H1 (cell line): ENCODE results near the gene ACAD10. TPM values are rescaled to one million over a fixed set of nuclear protein-coding genes. Genes with fewer than 3 reads are reported as not detected.

Source experiments
- CTCF ChIA-PET: fragments of 300-600 bp; sonication (Branson Sonifier 250); formaldehyde crosslinking; loops from one replicate; lab custom pipeline; 2021; ENCODE audit not compliant: partially characterized antibody; lab: Charles Lee
- POLR2A ChIA-PET: fragments of 300-600 bp; sonication (Branson Sonifier 250); formaldehyde crosslinking; loops from one replicate; lab custom pipeline; 2021; ENCODE audit warnings: inconsistent platforms; ENCODE audit not compliant: partially characterized antibody; lab: Charles Lee
- DNase-seq, 2 experiments: peaks; one replicate each; pipeline versions ENCODE4 v3.0.0 to v3.0.0-alpha.2; 2010 to 2022; ENCODE audit warnings: low spot score in 2 of 2, low read depth in 1 of 2, mixed read lengths in 1 of 2
- FAIRE-seq: peaks from 2 replicates; lab custom pipeline; 2011; peaks lifted over from hg19 to GRCh38; lab: Jason Lieb, UNC
- H2AFZ ChIP-seq: 2 replicates; pipeline ENCODE4 v1.8.1; 2012; ENCODE audit warnings: low read length, inconsistent platforms
- H2AK5ac ChIP-seq: 2 replicates; pipeline ENCODE4 v1.6.1; 2013; ENCODE audit warnings: low read depth, low read length
- H2BK120ac ChIP-seq: replicated peaks from 2 replicates; pipeline ENCODE3; 2013; ENCODE audit warnings: low read depth, low read length, inconsistent platforms
- H2BK12ac ChIP-seq: 2 replicates; pipeline ENCODE4 v1.6.1; 2013; ENCODE audit warnings: low read depth, low read length
- H2BK15ac ChIP-seq: 2 replicates; pipeline ENCODE4 v1.6.1; 2013; ENCODE audit warnings: low read length
- H2BK20ac ChIP-seq: 2 replicates; pipeline ENCODE4 v1.6.1; 2013; ENCODE audit warnings: low read length
- H2BK5ac ChIP-seq: 2 replicates; pipeline ENCODE4 v1.6.1; 2013; ENCODE audit warnings: low read depth, low read length
- H3K14ac ChIP-seq: 2 replicates; pipeline ENCODE4 v1.6.1; 2013; ENCODE audit warnings: inconsistent platforms; ENCODE audit not compliant: insufficient read length
- H3K18ac ChIP-seq: 2 replicates; pipeline ENCODE4 v1.6.1; 2013; ENCODE audit warnings: low read length; ENCODE audit errors: extremely low read depth
- H3K23ac ChIP-seq: 2 replicates; pipeline ENCODE4 v1.6.1; 2013; ENCODE audit warnings: inconsistent platforms; ENCODE audit not compliant: insufficient read length
- H3K23me2 ChIP-seq: 2 replicates; pipeline ENCODE4 v1.6.1; 2013; ENCODE audit warnings: low read depth, low read length
- H3K27ac ChIP-seq: 2 replicates; pipeline ENCODE4 v1.6.1; 2011; ENCODE audit warnings: low read depth, low read length, inconsistent platforms
- H3K27me3 ChIP-seq, 4 experiments: replicated peaks in 1 of 4; 1 replicate in 1 of 4; 2 replicates in 3 of 4; pipeline versions ENCODE4 v1.6.1 to v1.8.1; 2011 to 2013; ENCODE audit warnings: low read length in 3 of 4, mild to moderate bottlenecking in 3 of 4, inconsistent platforms in 2 of 4, mixed read lengths in 2 of 4, moderate library complexity in 1 of 4; ENCODE audit not compliant: control insufficient read depth in 3 of 4, insufficient read depth in 3 of 4; ENCODE audit errors: extremely low read depth in 1 of 4
- H3K36me3 ChIP-seq, 4 experiments: 2 replicates each; pipeline versions ENCODE4 v1.6.1 to v1.8.1; 2011 to 2013; ENCODE audit warnings: mild to moderate bottlenecking in 4 of 4, low read length in 3 of 4, moderate library complexity in 2 of 4, control low read depth in 1 of 4, inconsistent platforms in 1 of 4; ENCODE audit not compliant: insufficient read depth in 4 of 4, control insufficient read depth in 2 of 4
- H3K4ac ChIP-seq: replicated peaks from 2 replicates; pipeline ENCODE3; 2013; ENCODE audit warnings: low read length, low read depth, mixed read lengths, inconsistent platforms; ENCODE audit not compliant: insufficient read length
- H3K4me1 ChIP-seq, 4 experiments: replicated peaks in 1 of 4; 1 replicate in 1 of 4; 2 replicates in 3 of 4; pipeline versions ENCODE4 v1.6.1 to v1.8.1; 2011 to 2013; ENCODE audit warnings: low read length in 3 of 4, inconsistent platforms in 2 of 4, mixed read lengths in 1 of 4; ENCODE audit not compliant: insufficient read depth in 4 of 4, control insufficient read depth in 3 of 4
- H3K4me2 ChIP-seq, 2 experiments: 2 replicates each; pipeline versions ENCODE4 v1.6.1 to v1.8.1; 2011 to 2013; ENCODE audit warnings: low read depth in 2 of 2, low read length in 2 of 2, control low read depth in 1 of 2, inconsistent platforms in 1 of 2, mild to moderate bottlenecking in 1 of 2; ENCODE audit not compliant: insufficient read depth in 1 of 2
- H3K4me3 ChIP-seq, 4 experiments: fragments of 200-600, 300-600 bp in 1 of 4; sonication (generic), shearing (Covaris generic), sonication (Bioruptor Twin) in 1 of 4; 2 replicates each; pipeline versions ENCODE4 v1.5.1 to v1.8.1; 2011 to 2016; ENCODE audit warnings: low read length in 4 of 4, low read depth in 3 of 4, control low read depth in 2 of 4, inconsistent platforms in 2 of 4, mild to moderate bottlenecking in 2 of 4, mixed read lengths in 1 of 4, moderate library complexity in 1 of 4; ENCODE audit not compliant: insufficient read depth in 2 of 4; ENCODE audit errors: extremely low read depth in 1 of 4
- H3K56ac ChIP-seq: replicated peaks from 2 replicates; pipeline ENCODE3; 2013; ENCODE audit warnings: low read depth, mild to moderate bottlenecking, mixed read lengths, low read length, inconsistent platforms; ENCODE audit not compliant: insufficient read length
- H3K79me1 ChIP-seq: 2 replicates; pipeline ENCODE4 v1.6.1; 2013; ENCODE audit warnings: low read depth, low read length, control low read depth
- H3K79me2 ChIP-seq, 2 experiments: 2 replicates each; pipeline versions ENCODE4 v1.6.1 to v1.8.1; 2012 to 2013; ENCODE audit warnings: low read length in 2 of 2, mild to moderate bottlenecking in 2 of 2, inconsistent platforms in 1 of 2; ENCODE audit not compliant: insufficient read depth in 2 of 2, control insufficient read depth in 1 of 2
- H3K9ac ChIP-seq, 4 experiments: replicated peaks in 1 of 4; 1 replicate in 1 of 4; 2 replicates in 3 of 4; pipeline versions ENCODE4 v1.6.1 to v1.8.1; 2011 to 2013; ENCODE audit warnings: low read depth in 3 of 4, low read length in 3 of 4, control low read depth in 2 of 4, mild to moderate bottlenecking in 2 of 4, moderate library complexity in 2 of 4, inconsistent platforms in 1 of 4; ENCODE audit errors: extremely low read depth in 1 of 4
- H3K9me3 ChIP-seq, 2 experiments: 2 replicates each; pipeline versions ENCODE4 v1.6.1 to v1.8.1; 2012 to 2013; ENCODE audit warnings: mild to moderate bottlenecking in 2 of 2, moderate library complexity in 2 of 2, control low read depth in 1 of 2, inconsistent platforms in 1 of 2, low read depth in 1 of 2, low read length in 1 of 2, mixed read lengths in 1 of 2; ENCODE audit not compliant: insufficient read depth in 2 of 2
- H4K20me1 ChIP-seq, 2 experiments: replicated peaks in 1 of 2; 2 replicates each; pipeline versions ENCODE3 to v1.8.1; 2011 to 2013; ENCODE audit warnings: inconsistent platforms in 2 of 2, low read length in 2 of 2, mild to moderate bottlenecking in 1 of 2; ENCODE audit not compliant: insufficient read depth in 2 of 2, control insufficient read depth in 1 of 2
- H4K5ac ChIP-seq: 2 replicates; pipeline ENCODE4 v1.6.1; 2013; ENCODE audit warnings: low read length, low read depth, mixed read lengths, inconsistent platforms; ENCODE audit not compliant: insufficient read length
- H4K8ac ChIP-seq: 2 replicates; pipeline ENCODE4 v1.8.0; 2013; ENCODE audit warnings: mild to moderate bottlenecking, moderate library complexity, low read length, inconsistent platforms; ENCODE audit not compliant: insufficient read depth; ENCODE audit errors: extremely low read depth
- H4K91ac ChIP-seq: replicated peaks from 2 replicates; pipeline ENCODE3; 2013; ENCODE audit warnings: low read length, mixed read lengths, inconsistent platforms; ENCODE audit not compliant: insufficient read length
- BACH1 ChIP-seq: IDR thresholded peaks from 2 replicates; pipeline ENCODE4 v1.6.1; 2012; ENCODE audit warnings: low read length, improper control_type of control experiment
- CBX5 ChIP-seq: fragments of 300-800, 300-1000 bp; sonication (generic); IDR thresholded peaks from 2 replicates; pipeline ENCODE4 v1.7.1; 2016; ENCODE audit warnings: antibody characterized with exemption, low read length, low read depth
- KDM1A ChIP-seq: fragments of 200-600, 300-600 bp; sonication (generic); IDR thresholded peaks from 2 replicates; pipeline ENCODE4 v1.7.1; 2016; ENCODE audit warnings: mild to moderate bottlenecking, low read length, borderline replicate concordance
- POLR2AphosphoS5 ChIP-seq: IDR thresholded peaks from 2 replicates; pipeline ENCODE4 v1.6.1; 2011; ENCODE audit warnings: low read depth, low read length
- RXRA ChIP-seq: IDR thresholded peaks from 2 replicates; pipeline ENCODE4 v1.6.1; 2011; ENCODE audit warnings: low read depth, mild to moderate bottlenecking, low read length, moderate library complexity; ENCODE audit not compliant: insufficient read depth
- SP1 ChIP-seq: IDR thresholded peaks from 2 replicates; pipeline ENCODE4 v1.6.1; 2011; ENCODE audit warnings: low read depth, low read length
- SRF ChIP-seq: IDR thresholded peaks from 2 replicates; pipeline ENCODE4 v1.6.1; 2011; ENCODE audit warnings: mild to moderate bottlenecking, low read depth, low read length, moderate library complexity
- WGBS, 2 experiments: shearing (Covaris generic) in 1 of 2; methylation state at CpG; one replicate each; pipeline versions ENCODE4 v1.1.6 to v1.1.7; 2013 to 2015; ENCODE audit warnings: low lambda C conversion rate in 2 of 2, mixed read lengths in 2 of 2, inconsistent platforms in 1 of 2, low coverage in 1 of 2, missing lambda C conversion rate in 1 of 2; ENCODE audit not compliant: insufficient replicate concordance in 2 of 2, insufficient coverage in 1 of 2, insufficient read length in 1 of 2; ENCODE audit errors: extremely low coverage in 1 of 2, missing lambda C conversion rate in 1 of 2; 5-methylcytosine and 5-hydroxymethylcytosine counted together
- polyA plus RNA-seq, 7 experiments: library from polyadenylated mRNA; depleted of rRNA in 3 of 7; stranded (reverse) in 5 of 7; unstranded in 2 of 7; fragments of >200 nt in 5 of 7; fragments of 200-250 nt in 2 of 7; gene quantifications; 1 replicate in 5 of 7; 2 replicates in 1 of 7; 4 replicates in 1 of 7; pipeline versions ENCODE4 v1.2.1 to v1.2.3, GENCODE V29; 2011 to 2013; ENCODE audit warnings: missing spikeins in 2 of 7, mixed read lengths in 2 of 7
- total RNA-seq: library from RNA; stranded (reverse); fragmentation: NEBNext Ultra II Directional; extraction: Animal tissue kit (Norgen Biotek cat#: 25700); gene quantifications from 2 replicates; pipeline ENCODE4 v1.2.1, GENCODE V29; 2021
- TF ChIP-seq, protein P1 (sequence below): IDR thresholded peaks from 2 replicates; pipeline ENCODE4 v1.6.1; 2012; ENCODE audit warnings: low read length, inconsistent platforms
- TF ChIP-seq, protein P2 (sequence below): IDR thresholded peaks from 2 replicates; pipeline ENCODE4 v1.6.1; 2012; ENCODE audit warnings: inconsistent platforms

Gene ACAD10
- total and polyA plus RNA-seq, 2 of the 8 experiments (the other 6 are each of a cell fraction or from before 2014, with no cell fraction given), result 17.3 to 23.3 TPM

DNA sequence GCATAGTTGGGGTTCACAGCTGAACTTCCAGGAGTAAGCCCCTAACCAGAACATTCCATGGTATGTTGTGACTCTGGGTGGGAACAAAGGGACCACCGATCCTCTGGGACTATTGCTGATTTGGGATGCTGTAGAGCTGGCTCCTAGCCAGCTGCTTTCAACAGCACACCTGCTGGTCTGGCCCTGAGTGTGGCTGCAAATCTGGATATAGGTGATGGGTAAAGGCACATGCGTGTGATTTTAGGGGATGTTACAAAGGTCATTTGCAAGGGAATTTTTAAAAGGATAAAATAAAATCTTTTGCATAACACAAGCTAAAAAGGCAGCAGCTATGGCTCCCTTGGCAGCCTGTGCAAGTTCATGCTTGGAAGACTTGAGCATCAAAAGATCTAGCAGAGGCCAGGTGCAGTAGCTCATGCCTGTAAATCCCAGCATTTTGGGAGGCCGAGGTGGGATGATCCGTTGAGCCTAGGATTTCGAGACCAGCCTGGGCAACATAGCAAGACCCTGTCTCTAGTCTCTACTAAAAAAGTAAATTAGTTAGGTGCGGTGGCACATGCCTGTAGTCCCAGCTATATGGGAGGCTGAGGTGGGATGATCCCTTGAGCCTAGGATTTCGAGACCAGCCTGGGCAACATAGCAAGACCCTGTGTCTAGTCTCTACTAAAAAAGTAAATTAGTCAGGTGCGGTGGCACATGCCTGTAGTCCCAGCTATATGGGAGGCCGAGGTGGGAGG is 82.5 kb downstream of the ACAD10 start:
- Histone ChIP-seq H3K4me1 (peaks cover 0 to 8% (median 3%) of the 10 kb centered on the region in 4 experiments; a peak in 4 of 7 replicates), H3K36me3 (no peaks in the 10 kb centered on the region), H4K5ac (no peak overlapping the region), H2BK20ac (no peak overlapping the region), H4K20me1 (no peaks in the 10 kb centered on the region), H3K14ac (no peak overlapping the region), H3K4ac (no peak overlapping the region), H3K4me2 (peak overlapping the region; percentile 82 to 98), H2AK5ac (no peak overlapping the region), H3K56ac (no peak overlapping the region), H2BK5ac (no peak overlapping the region), H3K79me1 (0 out of 2 replicates have a peak, but pooled peaks cover 2% of the 10 kb centered on the region), H3K9ac (no peak overlapping the region), H2AFZ (no peak overlapping the region), H2BK120ac (no peak overlapping the region), H3K4me3 (peak overlapping the region in 2 of 4 experiments; percentile 62 to 70; a peak in 2 of 8 replicates), H2BK12ac (peak overlapping the region; percentile 55; the same call in 1 of the 2 replicates), H3K23me2 (peaks cover 9% of the 10 kb centered on the region), H3K79me2 (peaks cover 0 to 17% of the 10 kb centered on the region in 2 experiments; a peak in 1 of 4 replicates), H3K27me3 (peaks cover 0 to 5% (median 0%) of the 10 kb centered on the region in 4 experiments; a peak in 3 of 7 replicates), H3K23ac (no peak overlapping the region), H4K8ac (no peak overlapping the region), H2BK15ac (no peak overlapping the region), H3K27ac (no peak overlapping the region), H3K18ac (no peak overlapping the region), H4K91ac (no peak overlapping the region), H3K9me3 (peaks cover 0 to 4% of the 10 kb centered on the region in 2 experiments; a peak in 2 of 4 replicates)
- DNase-seq (no peak), FAIRE-seq (no peak)
- POLR2A ChIA-PET, result interaction anchor here (0.9 to 3.4 kb wide), 15 partner anchors 8 to 246 kb away, joined by 3 to 21 read pairs (median 5); partner anchors contain the start of genes ERP29, MAPKAPK5 and TMEM116
- WGBS, 2 experiments, result 94% methylated on average over 9 of the region's 9 CpGs; no CpG with 5 or more reads in 1 of the 2 experiments
- CTCF ChIA-PET, result interaction anchor here (0.7 to 2.9 kb wide), 8 partner anchors 9 to 777 kb away, joined by 3 to 12 read pairs (median 4); no protein-coding TSS in a partner anchor
- no peak for TF ChIP-seq CBX5
- no peak for TF ChIP-seq BACH1
- TF ChIP-seq, protein P1, sequence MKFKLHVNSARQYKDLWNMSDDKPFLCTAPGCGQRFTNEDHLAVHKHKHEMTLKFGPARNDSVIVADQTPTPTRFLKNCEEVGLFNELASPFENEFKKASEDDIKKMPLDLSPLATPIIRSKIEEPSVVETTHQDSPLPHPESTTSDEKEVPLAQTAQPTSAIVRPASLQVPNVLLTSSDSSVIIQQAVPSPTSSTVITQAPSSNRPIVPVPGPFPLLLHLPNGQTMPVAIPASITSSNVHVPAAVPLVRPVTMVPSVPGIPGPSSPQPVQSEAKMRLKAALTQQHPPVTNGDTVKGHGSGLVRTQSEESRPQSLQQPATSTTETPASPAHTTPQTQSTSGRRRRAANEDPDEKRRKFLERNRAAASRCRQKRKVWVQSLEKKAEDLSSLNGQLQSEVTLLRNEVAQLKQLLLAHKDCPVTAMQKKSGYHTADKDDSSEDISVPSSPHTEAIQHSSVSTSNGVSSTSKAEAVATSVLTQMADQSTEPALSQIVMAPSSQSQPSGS, result no peak
- no peak for TF ChIP-seq KDM1A
- no peak for TF ChIP-seq POLR2AphosphoS5
- TF ChIP-seq SP1, result no peak
- TF ChIP-seq RXRA, result no peak
- no peak for TF ChIP-seq SRF
- TF ChIP-seq, protein P2, sequence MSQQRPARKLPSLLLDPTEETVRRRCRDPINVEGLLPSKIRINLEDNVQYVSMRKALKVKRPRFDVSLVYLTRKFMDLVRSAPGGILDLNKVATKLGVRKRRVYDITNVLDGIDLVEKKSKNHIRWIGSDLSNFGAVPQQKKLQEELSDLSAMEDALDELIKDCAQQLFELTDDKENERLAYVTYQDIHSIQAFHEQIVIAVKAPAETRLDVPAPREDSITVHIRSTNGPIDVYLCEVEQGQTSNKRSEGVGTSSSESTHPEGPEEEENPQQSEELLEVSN, result no peak
